Esophagus mucosa (tissue), 1 donor: ENCODE measurements around the gene SYNE1. TPM values are rescaled to one million over a fixed set of nuclear protein-coding genes. Genes with fewer than 3 reads are reported as not detected.

ENCODE experiments used
- ATAC-seq: fragments of 200-7000 bp; cut with Tn5 transposase; one replicate; pipeline ENCODE4 v1.9.1; 2020
- total RNA-seq: library from RNA; stranded (reverse); gene quantifications from one replicate; pipeline ENCODE4 v1.2.4, GENCODE V29; 2023
- donor health status: DM: yes; HTN: yes; CAD: no.

The SYNE1 gene
- total RNA-seq, 1 donor from 2014 or later: 4.0 TPM

GRCh38 chr6:152484806-152485205, 152.4 kb downstream of the SYNE1 start:
- ATAC-seq: no peak

GRCh38 chr6:152482289-152482688, 154.9 kb downstream of the SYNE1 start:
- ATAC-seq: no peak

GRCh38 chr6:152478377-152479010, 158.7 kb downstream of the SYNE1 start:
- no peak for ATAC-seq

GRCh38 chr6:152474354-152474753, 162.8 kb downstream of the SYNE1 start:
- no peak for ATAC-seq

GRCh38 chr6:152472325-152472724, 164.8 kb downstream of the SYNE1 start:
- ATAC-seq: no peak

GRCh38 chr6:152471456-152472265, 165.5 kb downstream of the SYNE1 start:
- no peak for ATAC-seq

- no peak for ATAC-seq
These were observed 174.0 kb downstream of the SYNE1 start for GRCh38 chr6:152463164-152463563.

- no peak for ATAC-seq
These were observed 174.4 kb downstream of the SYNE1 start for GRCh38 chr6:152462716-152463115.

GRCh38 chr6:152461556-152461955, 175.6 kb downstream of the SYNE1 start:
- no peak for ATAC-seq

GRCh38 chr6:152458648-152459644, 178.2 kb downstream of the SYNE1 start:
- ATAC-seq: no peak

GRCh38 chr6:152457949-152458624, 179.1 kb downstream of the SYNE1 start:
- ATAC-seq: no peak

- no peak for ATAC-seq
These were observed 183.2 kb downstream of the SYNE1 start for GRCh38 chr6:152454003-152454402.

- no peak for ATAC-seq
These were observed 183.7 kb downstream of the SYNE1 start for GRCh38 chr6:152453421-152453820.

GRCh38 chr6:152452639-152453038, 184.5 kb downstream of the SYNE1 start:
- no peak for ATAC-seq

- ATAC-seq: no peak
These were observed 186.6 kb downstream of the SYNE1 start for GRCh38 chr6:152450519-152450918.

- no peak for ATAC-seq
These were observed 195.3 kb downstream of the SYNE1 start for GRCh38 chr6:152441902-152442301.

- ATAC-seq: no peak
These were observed 201.3 kb downstream of the SYNE1 start for GRCh38 chr6:152435816-152436215.

GRCh38 chr6:152432758-152433157, 204.4 kb downstream of the SYNE1 start:
- ATAC-seq: no peak

GRCh38 chr6:152428126-152428525, 209.0 kb downstream of the SYNE1 start:
- ATAC-seq: no peak

GRCh38 chr6:152426276-152426675, 210.9 kb downstream of the SYNE1 start:
- no peak for ATAC-seq

- no peak for ATAC-seq
These were observed 213.7 kb downstream of the SYNE1 start for GRCh38 chr6:152423216-152424103.
